ENCODE results near the gene C17orf100. TPM values are rescaled to one million over a fixed set of nuclear protein-coding genes. Genes with fewer than 3 reads are reported as not detected.

C17orf100 gene
- total RNA-seq, 1 experiment from 2014 or later, result 0.70 TPM

GRCh38 chr17:6677158-6677831 lies 25.7 kb downstream of the C17orf100 start:
- Histone ChIP-seq H4K8ac (replicated peaks; ENCODE audit: insufficient read length, low read depth, low read length) (no peak overlapping the region), H2BK12ac (ENCODE audit: insufficient read length, low read depth, low read length) (no peak overlapping the region), H3K23me2 (ENCODE audit: insufficient read length, low read depth, low read length, poor library complexity, severe bottlenecking) (no peaks in the 10 kb centered on the region), H3K27me3 (ENCODE audit: insufficient read depth, low read length) (no peaks in the 10 kb centered on the region), H2AK5ac (ENCODE audit: insufficient read length, low read length) (no peak overlapping the region), H4K20me1 (ENCODE audit: control insufficient read depth, insufficient read depth, insufficient read length) (no peaks in the 10 kb centered on the region), H3K4me2 (ENCODE audit: insufficient read depth, insufficient read length, low read length) (no peak overlapping the region), H4K5ac (ENCODE audit: insufficient read length, low read depth, low read length) (no peak overlapping the region), H3K9me3 (ENCODE audit: control insufficient read depth, low read depth, low read length) (no peaks in the 10 kb centered on the region), H2BK15ac (ENCODE audit: low read depth, low read length) (no peak overlapping the region), H4K91ac (ENCODE audit: insufficient read length, low read depth, low read length) (no peak overlapping the region), H2BK20ac (ENCODE audit: low read depth, low read length, poor library complexity, severe bottlenecking) (no peak overlapping the region), H3K4me1 (ENCODE audit: insufficient read depth, low read length) (no peaks in the 10 kb centered on the region), H3K4ac (ENCODE audit: low read depth, low read length) (no peak overlapping the region), H3K23ac (ENCODE audit: insufficient read length, low read depth, low read length) (no peak overlapping the region), H2BK120ac (ENCODE audit: low read depth, low read length, poor library complexity, severe bottlenecking) (no peak overlapping the region), H3T11ph (ENCODE audit: low read length) (no peak overlapping the region), H3K79me1 (ENCODE audit: insufficient read depth, low read depth, low read length, poor library complexity, severe bottlenecking) (no peaks in the 10 kb centered on the region), H3K9ac (ENCODE audit: extremely low read depth, insufficient read length, low read length) (no peak overlapping the region), H3K14ac (ENCODE audit: insufficient read depth, low read length) (no peak overlapping the region), H3K27ac (ENCODE audit: insufficient read length, low read depth, low read length) (no peak overlapping the region), H3K79me2 (ENCODE audit: insufficient read depth, low read length) (no peaks in the 10 kb centered on the region), H2AFZ (ENCODE audit: low read length) (no peak overlapping the region), H3K56ac (ENCODE audit: insufficient read length, low read depth, low read length) (no peak overlapping the region), H3K18ac (ENCODE audit: insufficient read length, low read depth, low read length) (no peak overlapping the region), H2BK5ac (ENCODE audit: insufficient read length, low read length) (no peak overlapping the region)
- Mint-ChIP-seq H3K36me3 (ENCODE audit: insufficient read depth in 1 of 3, low read depth in 3 of 3) (no peaks in the 10 kb centered on the region; a peak in 1 of 7 replicates), H3K9me3 (no peaks in the 10 kb centered on the region), H3K27ac (no peak overlapping the region), H3K4me1 (peaks cover 2 to 5% of the 10 kb centered on the region in 2 experiments; a peak in 2 of 4 replicates), H3K4me3 (no peak overlapping the region), H3K27me3 (ENCODE audit: low read depth) (peaks cover 2% of the 10 kb centered on the region)
- DNase-seq, result no peak
- no CpG with 5 or more reads among the region's 16 CpGs for WGBS (ENCODE audit: extremely low coverage, insufficient read length, low lambda C conversion rate)
- no peak for TF ChIP-seq CTCF (conservative IDR thresholded peaks at IDR 0.05)

Data from H9 (cell line).